K562 (cell line): Measurements from ENCODE around the gene URI1. TPM values are rescaled to one million over a fixed set of nuclear protein-coding genes. Genes with fewer than 3 reads are reported as not detected.

ENCODE experiments used
- ARID4B ChIP-seq: sonication (generic); formaldehyde crosslinking; IDR thresholded peaks from 2 replicates; pipeline ENCODE4 v1.8.0; 2022; ENCODE audit warnings: mild to moderate bottlenecking, missing genetic modification reagents
- E2F5 ChIP-seq: sonication (generic); formaldehyde crosslinking; IDR thresholded peaks from 2 replicates; pipeline ENCODE4 v1.8.0; 2022; ENCODE audit warnings: mild to moderate bottlenecking, missing genetic modification reagents
- KDM5B ChIP-seq: fragments of 200-600 bp; sonication (generic); IDR thresholded peaks from 2 replicates; pipeline ENCODE4 v1.6.1; 2012; ENCODE audit warnings: low read depth, mild to moderate bottlenecking, moderate library complexity, low read length, control low read depth, inconsistent platforms; ENCODE audit not compliant: insufficient replicate concordance
- MBD1 ChIP-seq: fragments of 250-450 bp; sonication (Bioruptor Pico); IDR thresholded peaks from 2 replicates; pipeline ENCODE4 v1.8.0; 2022; ENCODE audit warnings: inconsistent platforms
- NELFE ChIP-seq: IDR thresholded peaks from 2 replicates; pipeline ENCODE4 v1.6.1; 2011; ENCODE audit warnings: mild to moderate bottlenecking; ENCODE audit not compliant: insufficient read depth, insufficient read length
- SP1 ChIP-seq: sonication (generic); formaldehyde crosslinking; IDR thresholded peaks from 2 replicates; pipeline ENCODE4 v1.8.1; 2022; ENCODE audit warnings: mild to moderate bottlenecking, missing genetic modification reagents
- YY1 ChIP-seq, 3 experiments: IDR thresholded peaks; 2 replicates each; pipeline ENCODE4 v1.6.1; 2011; ENCODE audit warnings: low read length in 2 of 3, mild to moderate bottlenecking in 2 of 3, moderate library complexity in 2 of 3, borderline replicate concordance in 1 of 3, control low read depth in 1 of 3, low read depth in 1 of 3; ENCODE audit not compliant: insufficient read depth in 3 of 3, insufficient replicate concordance in 2 of 3, control insufficient read depth in 1 of 3, insufficient read length in 1 of 3; ENCODE audit errors: extremely low read depth in 1 of 3
- ZBTB40 ChIP-seq, 2 experiments: fragments of 450-650 bp in 1 of 2; sonication (generic) in 1 of 2; formaldehyde crosslinking in 1 of 2; IDR thresholded peaks; 2 replicates each; pipeline versions ENCODE4 v1.7.1 to v1.9.0; 2016 to 2022; ENCODE audit warnings: inconsistent platforms in 1 of 2, mild to moderate bottlenecking in 1 of 2, missing genetic modification reagents in 1 of 2
- polyA plus RNA-seq, 8 experiments: library from polyadenylated mRNA; depleted of rRNA in 4 of 8; stranded (reverse) in 5 of 8; unstranded in 3 of 8; fragments of >200 nt; fragmentation: Nextera tagmentation in 2 of 8; fragmentation: Illumina TruSeq in 1 of 8; extraction: Ambion mirVana in 2 of 8; extraction: Trizol in 1 of 8; gene quantifications; 2 replicates each; pipeline versions ENCODE4 v1.2.1 to v1.2.3, GENCODE V29; 2011 to 2014; ENCODE audit warnings: inconsistent platforms in 1 of 8, missing spikeins in 1 of 8
- total RNA-seq, 7 experiments: library from RNA; depleted of rRNA in 6 of 7; stranded (reverse); fragments of >200 nt in 6 of 7; fragmentation: Illumina TruSeq in 2 of 7; extraction: Trizol in 2 of 7; gene quantifications; 2 replicates each; pipeline versions ENCODE4 v1.2.1 to v1.2.3, GENCODE V29; 2011 to 2021; ENCODE audit warnings: low replicate concordance in 1 of 7

Gene URI1
- total and polyA plus RNA-seq, 9 of the 15 experiments (the other 6 are each of a cell fraction or from before 2014, with no cell fraction given) = 16.9 to 87.4 (median 63.9) TPM

- TF ChIP-seq MBD1 (CRISPR knock-in tag) (no peak), ZBTB40 (IDR thresholded peaks at IDR 0.05) (no peak), ZBTB40 (CRISPR knock-in tag; IDR thresholded peaks at IDR 0.05) (no peak), SP1 (CRISPR knock-in tag) (peak; percentile 62), YY1 (IDR thresholded peaks at IDR 0.05; ENCODE audit: borderline replicate concordance in 1 of 3, control insufficient read depth in 1 of 3, extremely low read depth in 1 of 3, insufficient read depth in 3 of 3, insufficient read length in 1 of 3, insufficient replicate concordance in 2 of 3, low read depth in 1 of 3, low read length in 2 of 3) (peak in 1 of 3 experiments; percentile 41), ARID4B (CRISPR knock-in tag) (peak; percentile 63; the same call in 1 of the 2 replicates), NELFE (no peak), KDM5B (peak; percentile 76), E2F5 (CRISPR knock-in tag) (no peak)
These were observed at the start of gene URI1 (continued) for GRCh38 chr19:29941828-29942403.
